ENCODE data around the gene KANSL1. TPM values are rescaled to one million over a fixed set of nuclear protein-coding genes. Genes with fewer than 3 reads are reported as not detected.
"Not testable (repeated sequence)": the region's sequence is repeated elsewhere in the genome, so short reads cannot be mapped to it uniquely, and the experiment has no call there.

KANSL1 gene
- total RNA-seq, 1 donor: 171 TPM

- TF ChIP-seq CTCF (IDR thresholded peaks at IDR 0.05; ENCODE audit: insufficient read depth, low read depth, low read length): no peak
- no peak overlapping the region for H3K4me3 ChIP-seq (ENCODE audit: low read depth, low read length)
- peak; percentile 42 for DNase-seq (ENCODE audit: low read depth)
Observed at GRCh38 chr17:46180892-46181274, 12.3 kb downstream of the KANSL1 start.

- not testable (repeated sequence) for H3K4me3 ChIP-seq (ENCODE audit: low read depth, low read length); DNase-seq (ENCODE audit: low read depth)
Observed at GRCh38 chr17:46180185-46180891, 12.9 kb downstream of the KANSL1 start.

- no peak for TF ChIP-seq CTCF (IDR thresholded peaks at IDR 0.05; ENCODE audit: insufficient read depth, low read depth, low read length)
- no peak overlapping the region for H3K4me3 ChIP-seq (ENCODE audit: low read depth, low read length)
- no peak for DNase-seq (ENCODE audit: low read depth)
Observed at GRCh38 chr17:46179375-46179999, 13.7 kb downstream of the KANSL1 start.

- peak; percentile 58 for DNase-seq (ENCODE audit: low read depth)
- H3K4me3 ChIP-seq (ENCODE audit: low read depth, low read length): no peak overlapping the region
- TF ChIP-seq CTCF (IDR thresholded peaks at IDR 0.05; ENCODE audit: insufficient read depth, low read depth, low read length): no peak
Observed at GRCh38 chr17:46178550-46179214, 14.5 kb downstream of the KANSL1 start.

GRCh38 chr17:46176975-46177374 lies 16.3 kb downstream of the KANSL1 start:
- H3K4me3 ChIP-seq (ENCODE audit: low read depth, low read length): no peak overlapping the region
- no peak for TF ChIP-seq CTCF (IDR thresholded peaks at IDR 0.05; ENCODE audit: insufficient read depth, low read depth, low read length)
- no peak for DNase-seq (ENCODE audit: low read depth)

GRCh38 chr17:46175891-46176290 lies 17.3 kb downstream of the KANSL1 start:
- no peak overlapping the region for H3K4me3 ChIP-seq (ENCODE audit: low read depth, low read length)
- no peak for DNase-seq (ENCODE audit: low read depth)
- no peak for TF ChIP-seq CTCF (IDR thresholded peaks at IDR 0.05; ENCODE audit: insufficient read depth, low read depth, low read length)

GRCh38 chr17:46173153-46173552 lies 20.1 kb downstream of the KANSL1 start:
- no peak overlapping the region for H3K4me3 ChIP-seq (ENCODE audit: low read depth, low read length)
- no peak for DNase-seq (ENCODE audit: low read depth)
- no peak for TF ChIP-seq CTCF (IDR thresholded peaks at IDR 0.05; ENCODE audit: insufficient read depth, low read depth, low read length)
